GM13977 (cell line): Measurements from ENCODE around the gene ITGA5.

ENCODE experiments used
- DNase-seq: peaks from one replicate; pipeline ENCODE4 v3.0.0; 2012; ENCODE audit warnings: low spot score
- in situ Hi-C: fragments of 300-500 bp; cut with MboI; formaldehyde crosslinking; loops from one replicate; pipeline ENCODE4 v1.12.0; 2022; ENCODE audit warnings: low sequenced_read_pairs, low pct_unique_long_range_greater_than_20kb, mixed read lengths, inconsistent platforms; ENCODE audit not compliant: unreplicated experiment
- TF ChIP-seq, protein P1 (sequence below): IDR thresholded peaks from 2 replicates; pipeline ENCODE4 v1.5.1; 2012; ENCODE audit warnings: mild to moderate bottlenecking, control low read depth; ENCODE audit not compliant: insufficient read depth; ENCODE audit errors: extremely low read depth, missing control alignments

The ITGA5 gene

DNA sequence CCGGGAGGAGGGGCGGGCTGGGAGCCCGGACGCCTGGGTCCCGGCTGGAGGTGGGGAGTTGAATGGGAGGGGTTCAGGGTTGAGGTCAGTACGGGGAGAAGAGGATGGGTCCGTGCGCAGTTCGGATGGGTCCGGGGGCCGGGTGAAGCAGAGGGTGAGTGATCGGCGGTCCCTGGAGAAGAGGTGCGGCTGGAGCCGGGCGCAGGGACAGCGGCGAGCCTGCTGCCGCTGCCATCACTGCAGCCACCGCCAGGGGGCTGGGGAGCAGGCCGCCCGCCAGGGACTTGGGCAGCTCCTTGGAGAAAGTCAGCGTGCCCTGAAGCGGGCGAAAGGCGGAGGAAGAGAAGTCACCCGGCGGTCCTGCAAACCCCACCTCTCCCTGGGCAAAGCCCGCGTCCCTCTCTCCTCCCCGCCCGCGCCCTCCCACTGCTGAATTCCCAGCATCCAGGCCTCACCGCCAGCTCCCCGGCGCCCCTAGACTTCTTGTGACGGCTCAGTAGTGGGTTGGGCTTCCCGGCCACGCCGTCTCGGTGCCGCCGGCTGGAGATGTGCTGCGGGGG lies 48.8 kb downstream of the ITGA5 start:
- TF ChIP-seq, protein P1, sequence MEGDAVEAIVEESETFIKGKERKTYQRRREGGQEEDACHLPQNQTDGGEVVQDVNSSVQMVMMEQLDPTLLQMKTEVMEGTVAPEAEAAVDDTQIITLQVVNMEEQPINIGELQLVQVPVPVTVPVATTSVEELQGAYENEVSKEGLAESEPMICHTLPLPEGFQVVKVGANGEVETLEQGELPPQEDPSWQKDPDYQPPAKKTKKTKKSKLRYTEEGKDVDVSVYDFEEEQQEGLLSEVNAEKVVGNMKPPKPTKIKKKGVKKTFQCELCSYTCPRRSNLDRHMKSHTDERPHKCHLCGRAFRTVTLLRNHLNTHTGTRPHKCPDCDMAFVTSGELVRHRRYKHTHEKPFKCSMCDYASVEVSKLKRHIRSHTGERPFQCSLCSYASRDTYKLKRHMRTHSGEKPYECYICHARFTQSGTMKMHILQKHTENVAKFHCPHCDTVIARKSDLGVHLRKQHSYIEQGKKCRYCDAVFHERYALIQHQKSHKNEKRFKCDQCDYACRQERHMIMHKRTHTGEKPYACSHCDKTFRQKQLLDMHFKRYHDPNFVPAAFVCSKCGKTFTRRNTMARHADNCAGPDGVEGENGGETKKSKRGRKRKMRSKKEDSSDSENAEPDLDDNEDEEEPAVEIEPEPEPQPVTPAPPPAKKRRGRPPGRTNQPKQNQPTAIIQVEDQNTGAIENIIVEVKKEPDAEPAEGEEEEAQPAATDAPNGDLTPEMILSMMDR = peak; percentile 52
- DNase-seq = peak; percentile 80
- in situ Hi-C loops = loop anchor here (25.0 kb wide), 1 partner anchor 358 kb away; the partner anchor contains the start of genes HOXC8 and HOXC9

DNA sequence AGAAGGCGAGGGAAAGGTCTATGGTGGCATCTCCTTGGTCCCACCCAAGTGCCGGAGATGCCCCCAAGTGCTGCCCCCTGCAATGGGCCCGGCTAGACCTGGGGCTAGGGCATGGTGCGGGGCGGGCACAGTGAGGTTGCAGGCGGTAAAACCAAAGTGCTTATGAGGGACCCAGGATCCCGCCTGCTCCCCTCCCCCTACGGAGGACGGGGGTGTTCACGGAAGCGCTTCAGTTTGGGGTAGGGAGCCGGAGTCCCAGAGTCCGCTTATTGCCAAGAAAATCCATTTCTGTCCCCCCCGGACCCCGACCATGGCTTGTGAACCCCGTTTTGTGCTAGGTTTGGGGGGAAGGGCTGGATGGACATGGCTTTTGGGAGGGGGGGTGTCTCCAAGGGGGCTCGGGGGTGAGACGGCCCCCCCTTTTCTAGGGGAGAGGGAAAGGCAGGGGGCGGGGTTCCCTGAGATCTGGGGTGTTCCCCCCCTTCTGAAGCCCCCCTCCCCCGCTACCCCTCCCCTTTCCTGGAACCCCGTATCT lies 49.4 kb downstream of the ITGA5 start:
- no peak for DNase-seq
- TF ChIP-seq, protein P1 = no peak
- in situ Hi-C loops = loop anchor here (10.0 to 25.0 kb wide), 3 partner anchors 75 to 357 kb away; partner anchors contain the start of genes HOXC8 and HOXC9

DNA sequence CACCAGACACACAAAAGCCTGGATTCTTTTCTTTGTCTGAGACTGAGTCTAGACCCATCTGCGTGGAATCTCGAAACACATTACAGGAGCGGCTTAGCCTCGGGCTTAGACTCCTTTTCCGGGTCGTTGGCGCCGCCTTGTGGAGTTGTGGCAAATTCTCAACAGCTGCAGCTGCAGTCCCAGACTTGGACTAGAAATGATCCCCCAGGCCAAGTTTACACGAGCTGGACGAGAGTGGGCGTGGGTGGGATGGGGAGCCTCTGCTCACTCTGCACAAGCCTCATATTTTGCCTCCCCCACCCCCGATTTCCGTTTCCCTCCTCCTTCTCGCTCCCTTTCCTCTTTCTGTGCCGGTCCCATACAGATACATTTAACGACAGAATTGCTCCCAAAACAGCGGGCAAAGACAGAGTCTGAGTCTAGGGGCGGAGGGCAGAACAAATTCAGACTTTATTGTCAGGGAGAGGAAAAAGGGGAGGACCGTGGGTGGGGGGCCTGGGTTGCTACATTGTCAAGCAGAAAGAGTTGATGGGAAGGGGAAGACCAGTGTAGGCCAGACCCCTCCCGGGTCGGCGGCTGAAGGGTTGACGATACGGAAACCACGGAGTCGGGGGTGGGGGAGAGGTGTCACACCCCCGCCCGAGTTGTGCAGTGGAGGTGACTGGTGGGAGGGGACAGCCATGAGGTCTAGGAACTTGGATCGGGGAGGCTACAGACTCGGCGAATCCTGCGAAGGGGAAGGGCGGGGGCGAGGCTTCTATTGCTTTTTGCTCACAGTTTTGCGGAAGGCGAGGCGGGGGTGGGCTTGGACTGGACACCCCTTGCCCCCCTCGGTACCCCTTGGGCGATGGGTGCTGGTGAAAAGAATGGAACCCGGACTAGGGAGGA lies 50.1 kb downstream of the ITGA5 start:
- TF ChIP-seq, protein P1 = peak; percentile 97
- peak; percentile 85 for DNase-seq
- in situ Hi-C loops = loop anchor here (10.0 to 25.0 kb wide), 3 partner anchors 74 to 357 kb away; partner anchors contain the start of genes HOXC8 and HOXC9

DNA sequence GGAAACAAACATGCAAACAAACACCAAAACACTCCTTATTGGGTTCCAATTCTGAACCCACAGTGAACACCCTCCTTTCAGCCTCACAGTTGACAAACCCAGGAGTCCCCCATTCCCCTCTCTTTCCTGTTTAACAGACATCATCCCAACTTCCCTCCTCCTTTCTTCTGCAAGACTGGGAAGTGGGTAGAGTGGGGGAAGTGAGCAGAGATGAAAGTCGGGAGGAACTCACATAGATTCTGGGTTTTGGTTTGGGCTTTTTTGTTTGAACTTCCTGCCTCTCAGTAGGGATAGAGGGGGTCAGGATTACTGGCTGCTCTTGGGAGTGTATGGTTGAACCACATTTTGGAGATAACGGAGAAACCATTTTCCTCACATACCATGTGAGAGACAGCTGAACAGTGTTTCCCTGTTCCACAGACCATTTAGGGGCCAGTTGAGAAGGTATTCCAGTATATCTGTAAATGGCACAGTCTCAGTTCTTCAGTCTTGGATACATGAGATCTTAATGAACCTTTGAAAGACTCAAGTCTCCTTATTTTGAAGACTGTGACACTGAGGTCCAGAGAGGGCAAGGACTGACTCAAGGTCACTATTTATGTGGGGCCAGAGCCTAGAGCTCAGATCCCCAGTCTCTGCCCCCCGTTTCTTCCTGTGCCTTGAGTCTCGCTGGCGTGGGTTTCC lies 50.9 kb downstream of the ITGA5 start:
- no peak for DNase-seq
- TF ChIP-seq, protein P1 = no peak
- in situ Hi-C loops = loop anchor here (10.0 to 25.0 kb wide), 3 partner anchors 73 to 356 kb away; partner anchors contain the start of genes HOXC8 and HOXC9

DNA sequence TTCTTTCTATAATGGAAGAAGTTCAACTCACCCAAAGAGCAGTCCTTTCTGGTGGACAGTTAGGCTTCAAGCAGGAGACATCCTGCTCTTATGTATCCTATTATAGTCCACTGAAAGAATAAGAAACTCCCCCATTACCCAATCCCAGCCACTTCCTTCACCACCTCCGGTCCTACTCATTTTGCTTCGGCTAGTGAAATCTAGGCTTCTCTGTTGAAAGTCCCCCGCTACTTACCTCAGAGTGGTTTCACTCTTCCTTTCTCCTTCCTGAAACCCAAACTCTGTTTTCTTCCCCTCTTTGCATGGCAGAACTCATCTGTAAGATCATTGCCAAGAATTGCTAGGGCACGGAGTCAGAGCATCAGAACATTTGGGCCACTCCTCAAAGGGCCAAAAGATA lies 54.7 kb downstream of the ITGA5 start, which contains the start of gene GPR84:
Gene GPR84, minus strand, starts transcription at position 74 of the 400 bp plus-strand sequence. CDS start 635 bp downstream, outside the sequence.
- TF ChIP-seq, protein P1 = no peak
- no peak for DNase-seq
- in situ Hi-C loops = loop anchor here (10.0 to 25.0 kb wide), 3 partner anchors 70 to 352 kb away; partner anchors contain the start of genes HOXC8 and HOXC9

DNA sequence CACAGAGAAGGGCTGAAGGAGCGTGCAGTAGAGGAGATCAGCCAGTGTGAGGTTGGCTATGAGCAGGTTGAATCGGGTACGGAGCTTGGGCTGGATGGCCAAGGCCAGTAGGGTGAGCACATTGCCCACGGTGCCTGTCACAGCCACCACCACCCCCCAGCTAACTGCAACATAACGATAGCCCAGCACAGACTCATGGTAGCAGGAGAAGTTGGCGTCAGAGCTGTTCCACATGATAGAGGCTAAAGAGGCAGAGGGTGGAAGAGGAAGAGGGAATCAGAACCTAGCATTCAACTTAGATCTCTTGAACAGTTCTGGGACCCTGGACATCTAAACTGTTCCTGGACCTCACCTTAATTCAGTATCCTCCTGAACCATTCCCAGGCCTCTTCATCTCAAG lies 55.4 kb downstream of the ITGA5 start:
- in situ Hi-C loops = loop anchor here (10.0 to 25.0 kb wide), 3 partner anchors 69 to 351 kb away; partner anchors contain the start of genes HOXC8 and HOXC9
- TF ChIP-seq, protein P1 = no peak
- DNase-seq = no peak
